H7 (cell line): Measurements from ENCODE around the gene UHRF1. TPM values are rescaled to one million over a fixed set of nuclear protein-coding genes. Genes with fewer than 3 reads are reported as not detected.
A peak's percentile ranks its signal among the peaks of the same experiment; 100 is the strongest.

Experiments
- DNase-seq: peaks from one replicate; pipeline ENCODE4 v3.0.0; 2012
- H3K27me3 ChIP-seq: 2 replicates; pipeline ENCODE4 v1.6.0; 2011; ENCODE audit warnings: mild to moderate bottlenecking, low read length; ENCODE audit not compliant: control insufficient read depth, insufficient read depth
- H3K36me3 ChIP-seq: replicated peaks from 2 replicates; pipeline ENCODE4 v1.5.1; 2011; ENCODE audit warnings: low read length; ENCODE audit not compliant: control insufficient read depth, insufficient read depth
- H3K4me3 ChIP-seq: 2 replicates; pipeline ENCODE4 v1.5.1; 2011; ENCODE audit warnings: low read depth, mild to moderate bottlenecking, control low read depth, low read length, moderate library complexity; ENCODE audit not compliant: insufficient read depth
- total RNA-seq: library from RNA; depleted of rRNA; stranded (reverse); fragments of >200 nt; shearing (Covaris generic); gene quantifications from 2 replicates; pipeline ENCODE4 v1.2.3, GENCODE V29; 2014; rRNA removed

Gene UHRF1
- total RNA-seq, 1 experiment from 2014 or later = 54.0 TPM

- Histone ChIP-seq H3K36me3 (no peaks in the 10 kb centered on the region), H3K4me3 (no peak overlapping the region), H3K27me3 (no peaks in the 10 kb centered on the region)
- DNase-seq = no peak
Observed at GRCh38 chr19:4991538-4991937, 82.2 kb downstream of the UHRF1 start.

- no peak for DNase-seq
- Histone ChIP-seq H3K4me3 (no peak overlapping the region), H3K36me3 (no peaks in the 10 kb centered on the region), H3K27me3 (no peaks in the 10 kb centered on the region)
Observed at GRCh38 chr19:4991996-4992698, 82.8 kb downstream of the UHRF1 start.

GRCh38 chr19:4993683-4994082 lies 84.4 kb downstream of the UHRF1 start:
- H3K36me3 ChIP-seq = no peaks in the 10 kb centered on the region
- DNase-seq = no peak
- H3K4me3 ChIP-seq = no peak overlapping the region
- no peaks in the 10 kb centered on the region for H3K27me3 ChIP-seq

- H3K36me3 ChIP-seq = no peaks in the 10 kb centered on the region
- no peak overlapping the region for H3K4me3 ChIP-seq
- no peak for DNase-seq
- no peaks in the 10 kb centered on the region for H3K27me3 ChIP-seq
Observed at GRCh38 chr19:4996701-4997100, 87.4 kb downstream of the UHRF1 start.

- Histone ChIP-seq H3K27me3 (no peaks in the 10 kb centered on the region), H3K4me3 (no peak overlapping the region), H3K36me3 (no peaks in the 10 kb centered on the region)
- no peak for DNase-seq
Observed at GRCh38 chr19:4997297-4997696, 88.0 kb downstream of the UHRF1 start.

- no peak for DNase-seq
- Histone ChIP-seq H3K36me3 (no peaks in the 10 kb centered on the region), H3K27me3 (no peaks in the 10 kb centered on the region), H3K4me3 (no peak overlapping the region)
Observed at GRCh38 chr19:5000120-5000611, 90.9 kb downstream of the UHRF1 start.

- DNase-seq = peak; percentile 86
- Histone ChIP-seq H3K36me3 (no peaks in the 10 kb centered on the region), H3K4me3 (no peak overlapping the region), H3K27me3 (no peaks in the 10 kb centered on the region)
Observed at GRCh38 chr19:5001615-5002014, 92.3 kb downstream of the UHRF1 start.

GRCh38 chr19:5002143-5002542 lies 92.8 kb downstream of the UHRF1 start:
- no peaks in the 10 kb centered on the region for H3K27me3 ChIP-seq
- no peak for DNase-seq
- H3K36me3 ChIP-seq = no peaks in the 10 kb centered on the region
- no peak overlapping the region for H3K4me3 ChIP-seq

GRCh38 chr19:5003781-5004180 lies 94.5 kb downstream of the UHRF1 start:
- no peak for DNase-seq
- H3K36me3 ChIP-seq = no peaks in the 10 kb centered on the region
- no peak overlapping the region for H3K4me3 ChIP-seq
- H3K27me3 ChIP-seq = no peaks in the 10 kb centered on the region

- Histone ChIP-seq H3K4me3 (no peak overlapping the region), H3K36me3 (no peaks in the 10 kb centered on the region), H3K27me3 (no peaks in the 10 kb centered on the region)
- no peak for DNase-seq
Observed at GRCh38 chr19:5005096-5005495, 95.8 kb downstream of the UHRF1 start.

- Histone ChIP-seq H3K36me3 (no peaks in the 10 kb centered on the region), H3K4me3 (no peak overlapping the region), H3K27me3 (no peaks in the 10 kb centered on the region)
- DNase-seq = no peak
Observed at GRCh38 chr19:5006201-5006600, 96.9 kb downstream of the UHRF1 start.

- no peak for DNase-seq
- no peaks in the 10 kb centered on the region for H3K27me3 ChIP-seq
- no peak overlapping the region for H3K4me3 ChIP-seq
- no peaks in the 10 kb centered on the region for H3K36me3 ChIP-seq
Observed at GRCh38 chr19:5006821-5007220, 97.5 kb downstream of the UHRF1 start.

Other genes with a start within 250 kb of the UHRF1 start
- 90.2 and 92.2 TPM in 2 replicates for gene MYDGF, start 239.2 kb upstream of the UHRF1 start, total RNA-seq
- gene DPP9, start 185.7 kb upstream of the UHRF1 start, total RNA-seq = 36.2 and 41.7 TPM in 2 replicates
- gene FEM1A, start 117.8 kb upstream of the UHRF1 start, total RNA-seq = 16.1 and 17.2 TPM in 2 replicates
- gene TICAM1, start 77.8 kb upstream of the UHRF1 start, total RNA-seq = 0.17 and 0.30 TPM in 2 replicates
- gene PLIN3, start 41.8 kb upstream of the UHRF1 start, total RNA-seq = 88.8 and 95.2 TPM in 2 replicates
- not detected in 2 replicates for gene ARRDC5, start 6.6 kb upstream of the UHRF1 start, total RNA-seq
- 12.0 and 18.5 TPM in 2 replicates for gene KDM4B, start 59.6 kb downstream of the UHRF1 start, total RNA-seq